ENCODE results near the gene RGS1.
A peak's percentile ranks its signal among the peaks of the same experiment; 100 is the strongest.

Gene RGS1

GRCh38 chr1:192546596-192547190 lies 28.9 kb upstream of the RGS1 start:
- TF ChIP-seq CTCF (IDR thresholded peaks at IDR 0.05; ENCODE audit: low read length, missing control alignments): no peak
- no peak overlapping the region for H3K4me3 ChIP-seq (replicated peaks; ENCODE audit: low read depth, low read length)
- DNase-seq (ENCODE audit: low read depth): peak; percentile 87

GRCh38 chr1:192547501-192547900 lies 28.1 kb upstream of the RGS1 start:
- no peak for TF ChIP-seq CTCF (IDR thresholded peaks at IDR 0.05; ENCODE audit: low read length, missing control alignments)
- no peak for DNase-seq (ENCODE audit: low read depth)
- no peak overlapping the region for H3K4me3 ChIP-seq (replicated peaks; ENCODE audit: low read depth, low read length)

GRCh38 chr1:192549937-192550336 lies 25.6 kb upstream of the RGS1 start:
- DNase-seq (ENCODE audit: low read depth): no peak
- H3K4me3 ChIP-seq (replicated peaks; ENCODE audit: low read depth, low read length): no peak overlapping the region
- no peak for TF ChIP-seq CTCF (IDR thresholded peaks at IDR 0.05; ENCODE audit: low read length, missing control alignments)

GRCh38 chr1:192550922-192551534 lies 24.5 kb upstream of the RGS1 start:
- H3K4me3 ChIP-seq (replicated peaks; ENCODE audit: low read depth, low read length): no peak overlapping the region
- DNase-seq (ENCODE audit: low read depth): peak; percentile 78

GRCh38 chr1:192552760-192553191 lies 22.8 kb upstream of the RGS1 start:
- TF ChIP-seq CTCF (IDR thresholded peaks at IDR 0.05; ENCODE audit: low read length, missing control alignments): no peak
- DNase-seq (ENCODE audit: low read depth): no peak
- no peak overlapping the region for H3K4me3 ChIP-seq (replicated peaks; ENCODE audit: low read depth, low read length)

More at GRCh38 chr1:192550922-192551534, 24.5 kb upstream of the RGS1 start:
- no peak for TF ChIP-seq CTCF (IDR thresholded peaks at IDR 0.05; ENCODE audit: low read length, missing control alignments)

- no peak for TF ChIP-seq CTCF (IDR thresholded peaks at IDR 0.05; ENCODE audit: low read length, missing control alignments)
- no peak for DNase-seq (ENCODE audit: low read depth)
- no peak overlapping the region for H3K4me3 ChIP-seq (replicated peaks; ENCODE audit: low read depth, low read length)
These were observed 21.8 kb upstream of the RGS1 start for GRCh38 chr1:192553741-192554140.

GRCh38 chr1:192554904-192555303 lies 20.7 kb upstream of the RGS1 start:
- no peak overlapping the region for H3K4me3 ChIP-seq (replicated peaks; ENCODE audit: low read depth, low read length)
- DNase-seq (ENCODE audit: low read depth): no peak
- TF ChIP-seq CTCF (IDR thresholded peaks at IDR 0.05; ENCODE audit: low read length, missing control alignments): no peak
